ENCODE measurements around the gene WDR74. TPM values are rescaled to one million over a fixed set of nuclear protein-coding genes. Genes with fewer than 3 reads are reported as not detected.
A peak's percentile ranks its signal among the peaks of the same experiment; 100 is the strongest.

Gene WDR74
- total and polyA plus RNA-seq, 2 of the 13 experiments (the other 11 are each of a cell fraction or from before 2014, with no cell fraction given): 77.0 to 83.3 TPM

GRCh38 chr11:62791501-62792201 lies 47.7 kb downstream of the WDR74 start, which contains the start of gene TMEM223 (continued):
- TF ChIP-seq, protein P1, sequence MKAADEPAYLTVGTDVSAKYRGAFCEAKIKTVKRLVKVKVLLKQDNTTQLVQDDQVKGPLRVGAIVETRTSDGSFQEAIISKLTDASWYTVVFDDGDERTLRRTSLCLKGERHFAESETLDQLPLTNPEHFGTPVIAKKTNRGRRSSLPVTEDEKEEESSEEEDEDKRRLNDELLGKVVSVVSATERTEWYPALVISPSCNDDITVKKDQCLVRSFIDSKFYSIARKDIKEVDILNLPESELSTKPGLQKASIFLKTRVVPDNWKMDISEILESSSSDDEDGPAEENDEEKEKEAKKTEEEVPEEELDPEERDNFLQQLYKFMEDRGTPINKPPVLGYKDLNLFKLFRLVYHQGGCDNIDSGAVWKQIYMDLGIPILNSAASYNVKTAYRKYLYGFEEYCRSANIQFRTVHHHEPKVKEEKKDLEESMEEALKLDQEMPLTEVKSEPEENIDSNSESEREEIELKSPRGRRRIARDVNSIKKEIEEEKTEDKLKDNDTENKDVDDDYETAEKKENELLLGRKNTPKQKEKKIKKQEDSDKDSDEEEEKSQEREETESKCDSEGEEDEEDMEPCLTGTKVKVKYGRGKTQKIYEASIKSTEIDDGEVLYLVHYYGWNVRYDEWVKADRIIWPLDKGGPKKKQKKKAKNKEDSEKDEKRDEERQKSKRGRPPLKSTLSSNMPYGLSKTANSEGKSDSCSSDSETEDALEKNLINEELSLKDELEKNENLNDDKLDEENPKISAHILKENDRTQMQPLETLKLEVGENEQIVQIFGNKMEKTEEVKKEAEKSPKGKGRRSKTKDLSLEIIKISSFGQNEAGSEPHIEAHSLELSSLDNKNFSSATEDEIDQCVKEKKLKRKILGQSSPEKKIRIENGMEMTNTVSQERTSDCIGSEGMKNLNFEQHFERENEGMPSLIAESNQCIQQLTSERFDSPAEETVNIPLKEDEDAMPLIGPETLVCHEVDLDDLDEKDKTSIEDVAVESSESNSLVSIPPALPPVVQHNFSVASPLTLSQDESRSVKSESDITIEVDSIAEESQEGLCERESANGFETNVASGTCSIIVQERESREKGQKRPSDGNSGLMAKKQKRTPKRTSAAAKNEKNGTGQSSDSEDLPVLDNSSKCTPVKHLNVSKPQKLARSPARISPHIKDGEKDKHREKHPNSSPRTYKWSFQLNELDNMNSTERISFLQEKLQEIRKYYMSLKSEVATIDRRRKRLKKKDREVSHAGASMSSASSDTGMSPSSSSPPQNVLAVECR (CRISPR knock-in tag; IDR thresholded peaks at IDR 0.05; ENCODE audit: borderline replicate concordance): peak; percentile 98
- TF ChIP-seq ZNF556 (CRISPR knock-in tag; IDR thresholded peaks at IDR 0.05; ENCODE audit: borderline replicate concordance): no peak
- peak; percentile 80 for TF ChIP-seq ZMYM4 (CRISPR knock-in tag; IDR thresholded peaks at IDR 0.05)
- no peak for TF ChIP-seq CCAR2 (optimal IDR thresholded peaks at IDR 0.05; ENCODE audit: low read depth, low read length)
- no peak for TF ChIP-seq CREM (IDR thresholded peaks at IDR 0.05)
- TF ChIP-seq CREM (CRISPR knock-in tag; IDR thresholded peaks at IDR 0.05): no peak
- TF ChIP-seq ZNF430 (CRISPR knock-in tag; IDR thresholded peaks at IDR 0.05): peak; percentile 55; the same call in 1 of the 2 replicates
- no peak for TF ChIP-seq NPAS2 (CRISPR knock-in tag; IDR thresholded peaks at IDR 0.05; ENCODE audit: borderline replicate concordance)
- TF ChIP-seq TBP (CRISPR knock-in tag; IDR thresholded peaks at IDR 0.05): no peak
- peak; percentile 47; the same call in 1 of the 2 replicates for TF ChIP-seq HDAC2 (CRISPR knock-in tag; IDR thresholded peaks at IDR 0.05)
- TF ChIP-seq ONECUT2 (CRISPR knock-in tag; IDR thresholded peaks at IDR 0.05): no peak
- TF ChIP-seq ZNF670 (CRISPR knock-in tag; IDR thresholded peaks at IDR 0.05; ENCODE audit: borderline replicate concordance): peak; percentile 85; the same call in 1 of the 2 replicates
- TF ChIP-seq RARA (CRISPR knock-in tag; IDR thresholded peaks at IDR 0.05): 0 out of 2 replicates have a peak, but pooled peaks have one; percentile 17
- TF ChIP-seq, protein P2, sequence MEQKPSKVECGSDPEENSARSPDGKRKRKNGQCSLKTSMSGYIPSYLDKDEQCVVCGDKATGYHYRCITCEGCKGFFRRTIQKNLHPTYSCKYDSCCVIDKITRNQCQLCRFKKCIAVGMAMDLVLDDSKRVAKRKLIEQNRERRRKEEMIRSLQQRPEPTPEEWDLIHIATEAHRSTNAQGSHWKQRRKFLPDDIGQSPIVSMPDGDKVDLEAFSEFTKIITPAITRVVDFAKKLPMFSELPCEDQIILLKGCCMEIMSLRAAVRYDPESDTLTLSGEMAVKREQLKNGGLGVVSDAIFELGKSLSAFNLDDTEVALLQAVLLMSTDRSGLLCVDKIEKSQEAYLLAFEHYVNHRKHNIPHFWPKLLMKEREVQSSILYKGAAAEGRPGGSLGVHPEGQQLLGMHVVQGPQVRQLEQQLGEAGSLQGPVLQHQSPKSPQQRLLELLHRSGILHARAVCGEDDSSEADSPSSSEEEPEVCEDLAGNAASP (CRISPR knock-in tag; IDR thresholded peaks at IDR 0.05; ENCODE audit: borderline replicate concordance): no peak; the same call in 1 of the 2 replicates
- TF ChIP-seq ZEB1 (IDR thresholded peaks at IDR 0.05; ENCODE audit: insufficient replicate concordance, low read depth): no peak
- peak; percentile 92 for TF ChIP-seq GATAD1 (CRISPR knock-in tag; IDR thresholded peaks at IDR 0.05)
- no peak; the same call in 1 of the 2 replicates for TF ChIP-seq HNRNPL (IDR thresholded peaks at IDR 0.05; ENCODE audit: low read depth, low read length)
- TF ChIP-seq ZKSCAN8 (CRISPR knock-in tag; IDR thresholded peaks at IDR 0.05; ENCODE audit: borderline replicate concordance): peak; percentile 51; the same call in 1 of the 2 replicates
- peak; percentile 72; the same call in 1 of the 2 replicates for TF ChIP-seq ZSCAN5A (CRISPR knock-in tag; IDR thresholded peaks at IDR 0.05; ENCODE audit: borderline replicate concordance)
- TF ChIP-seq KAT2B (IDR thresholded peaks at IDR 0.05; ENCODE audit: borderline replicate concordance, low read depth, low read length): no peak
- peak; percentile 50; the same call in 1 of the 2 replicates for TF ChIP-seq MEF2D (CRISPR knock-in tag; IDR thresholded peaks at IDR 0.05)
- no peak for TF ChIP-seq ZBTB43 (CRISPR knock-in tag; conservative IDR thresholded peaks at IDR 0.05)

All from HepG2 (cell line).